Measurements from ENCODE around the gene SPTBN1.
A peak's percentile ranks its signal among the peaks of the same experiment; 100 is the strongest.

The SPTBN1 gene

DNA sequence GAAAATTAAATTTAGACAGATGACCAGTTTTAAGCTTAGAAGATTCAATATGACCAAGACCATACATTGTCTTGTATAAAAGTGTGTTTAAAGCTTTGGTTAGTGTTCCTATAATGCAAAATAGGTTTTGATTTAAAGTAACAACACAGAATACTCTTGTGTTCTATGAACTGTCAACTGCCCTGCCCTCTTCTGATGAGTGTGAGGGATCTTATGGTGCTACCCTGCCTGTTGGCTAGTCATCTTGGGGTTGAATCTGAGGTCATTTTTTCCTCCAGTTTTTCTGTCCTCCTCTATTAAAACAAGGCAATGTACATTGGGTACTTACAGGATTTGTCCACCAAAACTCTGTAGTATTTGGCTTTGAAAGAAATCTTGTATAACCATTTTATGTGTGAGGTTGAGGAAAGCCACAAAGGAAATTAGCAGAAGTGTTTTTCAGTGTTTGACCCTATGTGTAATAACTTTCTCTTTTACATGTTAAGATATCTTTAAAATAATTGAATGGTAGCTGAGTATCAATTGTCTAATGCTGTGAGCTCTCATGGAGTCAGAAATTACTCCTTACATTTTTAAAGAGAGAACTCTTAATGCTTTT, 129.1 kb downstream of the SPTBN1 start:
- DNase-seq (ENCODE audit: low read depth in 1 of 2, low spot score in 1 of 2), result no peak
- in situ Hi-C loops (cut with HindIII; ENCODE audit: low pct_unique_long_range_greater_than_20kb, low sequenced_read_pairs), result no loop called here
- no peak for TF ChIP-seq JUND (IDR thresholded peaks at IDR 0.05; ENCODE audit: low read depth)

DNA sequence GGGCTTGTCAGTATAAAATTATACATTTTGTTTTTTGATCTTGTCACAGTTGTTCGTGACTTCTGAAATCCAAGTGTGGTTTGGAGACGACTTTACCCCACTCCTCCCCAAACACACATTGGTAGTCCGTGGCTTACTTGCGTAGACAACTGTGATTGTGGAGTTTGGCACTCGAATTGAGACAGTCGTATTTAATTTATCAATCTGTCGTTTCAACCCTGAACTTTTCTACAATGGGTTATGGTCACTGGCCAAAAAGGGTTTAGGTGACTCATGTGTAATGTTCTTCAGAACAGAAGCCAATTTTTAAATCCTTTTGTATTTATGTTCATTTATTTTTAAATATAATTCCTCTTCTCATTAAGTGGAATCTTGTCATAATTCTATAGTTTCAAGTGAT, 129.9 kb downstream of the SPTBN1 start:
- in situ Hi-C loops (cut with HindIII; ENCODE audit: low pct_unique_long_range_greater_than_20kb, low sequenced_read_pairs), result no loop called here
- TF ChIP-seq JUND (IDR thresholded peaks at IDR 0.05; ENCODE audit: low read depth), result no peak
- DNase-seq (ENCODE audit: low read depth in 1 of 2, low spot score in 1 of 2), result no peak

DNA sequence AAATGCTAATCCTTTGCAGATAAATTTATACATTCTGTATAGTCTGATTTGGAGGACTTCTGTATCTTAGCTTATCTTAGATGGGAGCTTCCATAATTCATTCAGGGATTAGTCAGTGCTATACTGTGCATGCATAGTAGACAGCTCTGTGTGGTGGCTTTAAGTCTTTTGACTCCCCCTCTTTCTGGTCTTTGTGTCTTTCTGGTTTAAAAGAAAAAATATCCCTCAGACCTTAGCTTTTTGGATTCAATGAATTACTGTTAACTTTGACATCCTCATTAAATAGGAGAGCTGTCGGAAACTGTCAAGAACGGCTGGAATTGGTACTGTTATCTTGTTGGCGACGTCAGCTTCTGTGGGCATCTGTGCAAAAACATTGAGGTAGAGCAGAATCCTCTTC, 130.4 kb downstream of the SPTBN1 start:
- TF ChIP-seq JUND (IDR thresholded peaks at IDR 0.05; ENCODE audit: low read depth), result no peak
- in situ Hi-C loops (cut with HindIII; ENCODE audit: low pct_unique_long_range_greater_than_20kb, low sequenced_read_pairs), result no loop called here
- no peak for DNase-seq (ENCODE audit: low read depth in 1 of 2, low spot score in 1 of 2)

DNA sequence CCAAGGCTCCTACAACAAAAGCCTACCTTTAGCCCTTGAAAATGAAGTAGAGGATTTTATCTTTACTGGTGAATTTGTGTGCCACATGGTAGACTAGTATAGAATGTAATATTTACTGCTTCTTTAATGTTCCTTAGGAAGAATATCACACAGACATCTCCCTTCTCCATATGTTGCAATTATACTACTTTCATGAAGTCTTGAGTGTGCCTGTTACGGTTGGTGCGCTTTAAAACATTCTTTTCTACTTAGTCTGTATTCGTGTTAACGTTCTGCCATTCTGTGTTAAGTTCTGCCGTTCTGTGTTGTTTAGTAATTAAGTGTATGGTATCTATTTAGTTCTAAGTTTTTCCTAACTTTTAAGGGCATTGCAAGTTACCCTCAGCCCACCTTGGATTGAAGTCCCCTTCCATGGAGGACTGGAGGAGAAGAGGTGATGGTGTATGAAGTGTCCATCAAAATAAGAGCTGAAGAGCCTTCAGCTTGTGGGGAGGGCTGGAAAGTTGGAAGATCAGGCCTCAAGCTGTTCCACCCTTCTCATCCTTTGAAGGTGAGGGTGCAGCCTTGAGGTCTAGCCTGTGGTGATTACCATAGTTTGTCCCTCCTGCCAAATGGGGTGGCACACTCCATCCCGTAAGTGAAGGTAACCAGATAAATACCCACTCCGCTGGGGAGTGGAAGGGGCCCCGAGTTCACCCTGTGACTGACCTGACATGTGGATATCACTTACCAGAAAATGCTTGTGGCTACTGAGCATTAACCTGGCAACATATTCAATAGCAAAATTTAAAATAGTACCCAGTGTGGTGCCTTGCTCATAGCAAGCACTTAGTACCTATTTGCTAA, 131.3 kb downstream of the SPTBN1 start:
- no peak for TF ChIP-seq JUND (IDR thresholded peaks at IDR 0.05; ENCODE audit: low read depth)
- in situ Hi-C loops (cut with HindIII; ENCODE audit: low pct_unique_long_range_greater_than_20kb, low sequenced_read_pairs), result no loop called here
- DNase-seq (ENCODE audit: low read depth in 1 of 2, low spot score in 1 of 2), result no peak

DNA sequence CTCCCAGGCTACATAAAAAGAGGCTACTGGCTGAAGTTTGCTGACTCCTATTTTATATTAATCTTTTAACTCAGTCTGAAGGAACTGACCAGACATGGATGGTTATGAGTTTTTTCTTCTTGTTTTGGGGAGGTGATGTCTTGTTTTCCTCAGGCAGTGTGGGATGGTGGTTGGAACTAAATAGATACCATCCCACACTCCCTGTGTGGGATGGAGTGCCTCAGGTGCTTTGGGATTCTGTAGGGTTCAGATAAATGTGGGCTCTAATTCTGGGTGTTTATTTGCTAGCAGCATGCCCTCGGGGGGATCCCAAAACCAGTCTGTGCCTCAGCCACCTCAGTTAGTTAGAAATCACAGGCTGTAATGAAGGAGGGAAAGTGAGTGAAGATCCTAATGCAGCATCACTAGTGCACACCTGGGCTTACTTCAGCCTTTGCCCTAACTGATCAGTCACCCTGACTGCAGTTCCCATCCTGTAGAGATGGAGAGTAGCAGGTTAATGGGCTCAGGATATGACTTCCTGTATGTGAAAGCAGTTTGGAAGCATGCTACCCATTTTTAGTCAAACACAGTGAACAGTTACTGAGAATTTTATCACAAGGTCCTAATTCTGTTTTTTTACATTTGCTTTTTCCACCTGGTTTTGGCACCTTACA, 132.2 kb downstream of the SPTBN1 start:
- in situ Hi-C loops (cut with HindIII; ENCODE audit: low pct_unique_long_range_greater_than_20kb, low sequenced_read_pairs), result no loop called here
- DNase-seq (ENCODE audit: low read depth in 1 of 2, low spot score in 1 of 2), result no peak
- no peak for TF ChIP-seq JUND (IDR thresholded peaks at IDR 0.05; ENCODE audit: low read depth)

DNA sequence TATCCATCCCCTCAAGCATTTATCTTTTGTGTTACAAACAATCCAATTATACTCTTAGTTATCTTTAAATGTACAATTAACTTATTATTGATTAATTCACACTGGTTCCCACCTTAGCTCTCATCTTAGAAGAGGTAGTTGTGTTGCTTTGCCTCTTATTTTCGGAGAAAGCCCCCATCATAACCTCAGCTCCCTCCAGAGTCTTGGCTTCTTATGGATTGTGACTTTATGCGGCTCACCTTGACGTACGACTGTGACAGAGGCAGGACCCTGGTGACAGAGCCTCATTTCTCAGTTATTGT, 132.9 kb downstream of the SPTBN1 start:
- in situ Hi-C loops (cut with HindIII; ENCODE audit: low pct_unique_long_range_greater_than_20kb, low sequenced_read_pairs), result no loop called here

DNA sequence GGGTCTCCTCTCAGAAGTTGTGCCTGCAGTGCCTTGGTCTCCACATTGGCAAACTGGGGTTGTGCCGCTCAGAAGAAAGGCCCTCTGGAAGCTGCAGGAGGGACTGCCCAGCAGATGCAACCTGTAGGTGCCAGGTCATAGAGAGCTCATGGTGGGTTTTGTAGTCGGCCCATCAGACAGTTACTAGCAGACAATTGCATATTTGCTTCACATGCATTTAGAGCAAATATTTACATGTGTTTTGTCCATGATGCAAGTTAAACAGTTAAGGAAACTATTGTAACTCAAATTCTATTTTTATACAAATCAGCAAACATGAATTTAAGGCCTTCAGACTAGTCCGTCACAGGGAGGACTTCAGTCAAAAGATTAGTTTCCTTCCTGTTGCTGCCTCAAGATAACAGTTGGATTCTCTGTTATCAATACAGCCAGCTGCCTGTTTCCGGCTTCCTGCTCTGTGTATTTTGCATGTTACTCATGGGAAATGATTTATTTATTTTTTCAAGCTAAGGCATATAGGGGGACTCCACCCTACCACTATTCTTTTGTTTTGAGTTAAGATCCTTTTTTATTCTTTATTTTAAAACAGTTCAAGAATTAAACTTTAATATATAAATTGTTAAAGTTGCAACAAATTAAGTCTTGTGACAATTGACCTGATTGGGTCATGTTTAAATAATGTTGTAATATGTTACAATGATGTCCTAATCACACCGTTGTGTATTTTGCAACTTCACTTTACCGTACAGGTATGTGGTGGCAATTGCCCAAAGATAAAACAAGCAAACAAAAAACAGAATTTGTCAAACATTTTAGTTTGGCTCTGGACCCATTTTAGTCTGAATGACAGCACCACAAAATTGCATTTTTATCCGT, 133.5 kb downstream of the SPTBN1 start:
- no peak for TF ChIP-seq JUND (IDR thresholded peaks at IDR 0.05; ENCODE audit: low read depth)
- in situ Hi-C loops (cut with HindIII; ENCODE audit: low pct_unique_long_range_greater_than_20kb, low sequenced_read_pairs), result no loop called here
- peak in 1 of 2 experiments; percentile 15 for DNase-seq (ENCODE audit: low read depth in 1 of 2, low spot score in 1 of 2)

More for the DNA sequence above, 132.9 kb downstream of the SPTBN1 start:
- no peak for TF ChIP-seq JUND (IDR thresholded peaks at IDR 0.05; ENCODE audit: low read depth)
- no peak for DNase-seq (ENCODE audit: low read depth in 1 of 2, low spot score in 1 of 2)

DNA sequence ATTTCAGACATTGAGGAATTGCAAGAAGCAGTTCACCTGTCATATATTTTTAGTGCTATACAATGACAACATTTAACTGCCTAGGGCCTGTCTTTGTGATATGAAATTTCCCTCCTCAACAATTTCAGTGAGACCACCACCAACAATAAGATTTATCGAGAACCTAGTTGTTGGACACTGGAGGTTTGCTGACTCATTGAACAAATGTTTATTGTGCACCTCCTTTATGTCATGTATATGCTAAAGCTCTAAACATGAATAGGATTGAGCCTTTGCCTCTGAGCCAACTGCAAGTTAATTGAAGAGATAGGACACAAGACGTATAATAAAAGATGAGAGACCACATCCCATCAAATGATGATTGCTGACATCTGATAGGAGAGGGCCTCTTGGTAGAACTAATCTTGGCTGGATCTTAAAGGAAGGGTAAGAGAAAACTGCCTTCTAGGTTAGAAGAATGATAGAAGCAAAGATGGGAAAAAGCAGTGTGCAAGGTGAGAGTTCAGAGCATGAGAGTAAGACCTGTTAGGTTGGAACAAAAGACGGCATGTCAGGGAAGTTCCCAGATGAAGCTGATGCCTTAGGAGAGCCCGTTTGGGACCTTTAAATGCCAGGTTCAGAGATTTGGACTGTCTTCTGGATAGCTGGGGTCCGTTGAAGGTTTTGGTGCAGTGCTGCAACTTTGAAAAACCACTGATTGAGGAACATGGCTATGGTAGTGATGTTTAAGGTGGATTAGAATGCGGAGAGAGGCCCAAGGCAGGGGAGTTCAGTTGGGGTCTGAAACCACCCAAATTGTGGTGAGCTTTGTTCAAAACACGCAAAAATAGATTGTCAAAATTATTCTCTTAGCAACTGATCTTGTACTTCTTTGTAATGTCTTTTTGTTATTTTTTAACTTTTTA, 134.3 kb downstream of the SPTBN1 start:
- no peak for TF ChIP-seq JUND (IDR thresholded peaks at IDR 0.05; ENCODE audit: low read depth)
- no peak for DNase-seq (ENCODE audit: low read depth in 1 of 2, low spot score in 1 of 2)
- in situ Hi-C loops (cut with HindIII; ENCODE audit: low pct_unique_long_range_greater_than_20kb, low sequenced_read_pairs), result no loop called here

DNA sequence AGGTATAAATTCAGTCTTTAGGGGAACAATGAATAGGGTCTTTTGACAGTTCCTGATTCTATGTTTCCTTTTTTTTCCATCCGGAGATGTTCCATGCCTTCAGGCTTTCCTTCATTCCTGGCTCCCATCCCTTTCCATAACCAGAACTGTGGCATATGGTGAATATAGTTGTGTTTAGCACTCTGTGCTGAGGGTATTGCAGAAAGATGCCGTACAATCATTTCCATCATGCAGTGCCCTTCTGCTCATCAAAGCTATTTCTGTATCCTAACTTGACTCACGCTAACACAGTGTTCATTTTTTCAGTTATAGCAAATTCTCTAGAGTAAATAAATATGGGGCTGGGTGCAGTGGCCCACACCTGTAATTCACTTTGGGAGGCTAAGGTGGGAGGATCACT, 135.4 kb downstream of the SPTBN1 start:
- DNase-seq (ENCODE audit: low read depth in 1 of 2, low spot score in 1 of 2), result no peak
- in situ Hi-C loops (cut with HindIII; ENCODE audit: low pct_unique_long_range_greater_than_20kb, low sequenced_read_pairs), result no loop called here
- no peak for TF ChIP-seq JUND (IDR thresholded peaks at IDR 0.05; ENCODE audit: low read depth)

DNA sequence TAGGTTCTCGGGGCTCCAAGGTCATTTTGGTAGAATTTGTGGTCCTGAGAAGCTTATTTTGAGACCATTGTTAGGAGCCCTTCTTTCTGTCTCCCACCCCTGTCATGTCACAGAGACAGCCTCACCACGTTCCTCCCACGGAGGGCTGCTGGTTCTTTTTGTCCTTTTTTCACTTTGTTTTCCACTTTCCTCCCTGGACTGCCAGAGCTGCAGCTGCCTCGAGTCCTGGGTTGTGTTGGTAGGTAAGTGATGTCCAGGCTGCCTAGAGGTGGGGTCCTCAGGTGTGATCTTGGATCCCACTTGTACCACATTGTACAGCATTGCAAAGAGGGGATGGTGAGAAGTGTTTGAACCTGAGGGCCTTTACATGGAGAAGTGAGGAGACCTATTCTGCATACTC, 137.1 kb downstream of the SPTBN1 start:
- in situ Hi-C loops (cut with HindIII; ENCODE audit: low pct_unique_long_range_greater_than_20kb, low sequenced_read_pairs), result no loop called here
- no peak for TF ChIP-seq JUND (IDR thresholded peaks at IDR 0.05; ENCODE audit: low read depth)
- DNase-seq (ENCODE audit: low read depth in 1 of 2, low spot score in 1 of 2), result no peak

DNA sequence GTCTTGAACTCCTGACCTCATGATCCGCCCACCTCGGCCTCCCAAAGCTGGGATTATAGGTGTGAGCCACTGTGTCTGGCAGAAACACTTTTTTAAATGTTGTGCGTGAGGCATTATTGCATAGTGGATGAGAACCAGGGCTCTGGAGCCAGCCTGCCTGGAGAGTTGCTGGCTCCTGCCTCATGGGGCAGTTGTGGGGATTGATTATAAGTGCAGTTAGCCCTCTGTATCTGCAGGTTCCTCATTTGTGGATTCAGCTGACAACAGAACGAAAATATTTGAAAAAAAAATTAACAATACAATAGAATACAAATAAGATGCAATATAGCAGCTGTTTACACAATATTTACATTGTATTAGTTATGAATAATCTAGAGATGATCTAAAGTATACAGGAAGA, 137.9 kb downstream of the SPTBN1 start:
- in situ Hi-C loops (cut with HindIII; ENCODE audit: low pct_unique_long_range_greater_than_20kb, low sequenced_read_pairs), result no loop called here
- TF ChIP-seq JUND (IDR thresholded peaks at IDR 0.05; ENCODE audit: low read depth), result no peak
- no peak for DNase-seq (ENCODE audit: low read depth in 1 of 2, low spot score in 1 of 2)

All from T47D (cell line).